CD14-positive monocyte (primary cell): ENCODE results near the gene COL4A2. TPM values are rescaled to one million over a fixed set of nuclear protein-coding genes. Genes with fewer than 3 reads are reported as not detected.

ENCODE experiments used
- DNase-seq, 3 donors: peaks; one replicate each; pipeline ENCODE4 v3.0.0-alpha.2; 2011 to 2022
- H2AFZ ChIP-seq: 2 replicates; pipeline ENCODE4 v1.6.0; 2012; ENCODE audit warnings: mild to moderate bottlenecking, low read depth, low read length, inconsistent platforms; ENCODE audit not compliant: insufficient read depth, poor library complexity, severe bottlenecking
- H3K27ac ChIP-seq, 2 donors: 1 replicate in 1 of 2; 2 replicates in 1 of 2; pipeline ENCODE4 v1.5.1; 2012 to 2013; ENCODE audit warnings: low read length in 2 of 2, control low read depth in 1 of 2, inconsistent platforms in 1 of 2, low read depth in 1 of 2, mild to moderate bottlenecking in 1 of 2
- H3K27me3 ChIP-seq, 2 donors: one replicate each; pipeline versions ENCODE4 v1.6.0 to v1.6.1; 2011 to 2013; ENCODE audit warnings: low read length in 2 of 2; ENCODE audit not compliant: control insufficient read depth in 2 of 2, insufficient read depth in 2 of 2
- H3K36me3 ChIP-seq, 2 donors: replicated peaks in 1 of 2; 1 replicate in 1 of 2; 2 replicates in 1 of 2; pipeline versions ENCODE4 v1.5.1 to v1.6.1; 2012 to 2013; ENCODE audit warnings: low read length in 2 of 2, control low read depth in 1 of 2, inconsistent platforms in 1 of 2, mild to moderate bottlenecking in 1 of 2; ENCODE audit not compliant: insufficient read depth in 2 of 2, control insufficient read depth in 1 of 2
- H3K4me1 ChIP-seq, 2 donors: 1 replicate in 1 of 2; 2 replicates in 1 of 2; pipeline versions ENCODE4 v1.5.1 to v1.6.1; 2012 to 2013; ENCODE audit warnings: low read length in 2 of 2, control low read depth in 1 of 2, inconsistent platforms in 1 of 2, mild to moderate bottlenecking in 1 of 2, moderate library complexity in 1 of 2; ENCODE audit not compliant: insufficient read depth in 2 of 2, control insufficient read depth in 1 of 2
- H3K4me2 ChIP-seq: replicated peaks from 2 replicates; pipeline ENCODE3; 2012; ENCODE audit warnings: low read length, moderate library complexity, mild to moderate bottlenecking; ENCODE audit not compliant: poor library complexity, severe bottlenecking; ENCODE audit errors: extremely low read depth
- H3K4me3 ChIP-seq, 3 experiments: fragments of 200-600 bp in 1 of 3; sonication (generic) in 1 of 3; replicated peaks in 1 of 3; 1 replicate in 2 of 3; 2 replicates in 1 of 3; pipeline ENCODE4 v1.5.1; 2011 to 2013; ENCODE audit warnings: low read length in 3 of 3, mild to moderate bottlenecking in 3 of 3, control low read depth in 2 of 3, low read depth in 2 of 3, inconsistent platforms in 1 of 3, moderate library complexity in 1 of 3
- H3K79me2 ChIP-seq: 2 replicates; pipeline ENCODE4 v1.6.0; 2012; ENCODE audit warnings: mild to moderate bottlenecking, control low read depth, inconsistent platforms, low read length, moderate library complexity; ENCODE audit not compliant: insufficient read depth
- H3K9ac ChIP-seq: 2 replicates; pipeline ENCODE4 v1.6.0; 2017; ENCODE audit warnings: low read length, mild to moderate bottlenecking; ENCODE audit not compliant: insufficient read depth, poor library complexity, severe bottlenecking
- H3K9me3 ChIP-seq, 2 donors: replicated peaks in 1 of 2; 1 replicate in 1 of 2; 2 replicates in 1 of 2; pipeline versions ENCODE4 v1.5.1 to v1.6.1; 2012 to 2013; ENCODE audit warnings: low read length in 2 of 2, control low read depth in 1 of 2; ENCODE audit not compliant: control insufficient read depth in 1 of 2, insufficient read depth in 1 of 2
- H4K20me1 ChIP-seq: 2 replicates; pipeline ENCODE4 v1.6.0; 2012; ENCODE audit warnings: mild to moderate bottlenecking, low read length, control low read depth, moderate library complexity; ENCODE audit not compliant: insufficient read depth
- H3K27ac Mint-ChIP-seq, 7 donors: one replicate each; pipeline ENCODE4 v1.8.0; 2020; ENCODE audit warnings: mild to moderate bottlenecking in 7 of 7, mixed read lengths in 7 of 7, moderate library complexity in 6 of 7, inconsistent platforms in 2 of 7
- H3K27me3 Mint-ChIP-seq, 3 donors: one replicate each; pipeline ENCODE4 v1.8.0; 2021 to 2022; ENCODE audit warnings: low read depth in 3 of 3, mild to moderate bottlenecking in 3 of 3, mixed read lengths in 3 of 3, moderate library complexity in 3 of 3, inconsistent platforms in 1 of 3
- H3K36me3 Mint-ChIP-seq, 2 donors: one replicate each; pipeline ENCODE4 v1.8.0; 2020; ENCODE audit warnings: mixed read lengths in 2 of 2, inconsistent platforms in 1 of 2, mild to moderate bottlenecking in 1 of 2
- H3K4me1 Mint-ChIP-seq: one replicate; pipeline ENCODE4 v1.8.0; 2020; ENCODE audit warnings: mild to moderate bottlenecking, mixed read lengths
- H3K4me3 Mint-ChIP-seq, 2 donors: one replicate each; pipeline ENCODE4 v1.8.0; 2020; ENCODE audit warnings: mild to moderate bottlenecking in 2 of 2, mixed read lengths in 2 of 2, moderate library complexity in 1 of 2
- H3K9me3 Mint-ChIP-seq, 7 donors: one replicate each; pipeline ENCODE4 v1.8.0; 2020 to 2022; ENCODE audit warnings: mixed read lengths in 7 of 7, mild to moderate bottlenecking in 6 of 7, moderate library complexity in 6 of 7, inconsistent platforms in 2 of 7
- WGBS: methylation state at CpG from one replicate; pipeline ENCODE4 v1.1.5; 2013; ENCODE audit warnings: missing lambda C conversion rate; ENCODE audit not compliant: insufficient coverage; 5-methylcytosine and 5-hydroxymethylcytosine counted together
- intact Hi-C, 2 donors: fragments of 100-400 bp; cut with micrococcal nuclease; formaldehyde crosslinking; loops; one replicate each; pipeline versions ENCODE4 v1.15.0 to v1.15.1; 2023
- polyA plus RNA-seq, 3 donors: library from polyadenylated mRNA; depleted of rRNA in 1 of 3; unstranded in 2 of 3; stranded (reverse) in 1 of 3; fragments of 300-500 nt in 2 of 3; fragments of >200 nt in 1 of 3; fragmentation: Illumina TruSeq in 2 of 3; gene quantifications; 1 replicate in 2 of 3; 2 replicates in 1 of 3; pipeline ENCODE4 v1.2.3, GENCODE V29; 2012 to 2021
- TF ChIP-seq, protein P1 (sequence below): fragments of 200-600 bp; IDR thresholded peaks from one replicate; pipeline ENCODE4 v1.8.0; 2022; ENCODE audit warnings: antibody characterized with exemption, mild to moderate bottlenecking

COL4A2 gene
- polyA plus RNA-seq, 3 donors = not detected

DNA sequence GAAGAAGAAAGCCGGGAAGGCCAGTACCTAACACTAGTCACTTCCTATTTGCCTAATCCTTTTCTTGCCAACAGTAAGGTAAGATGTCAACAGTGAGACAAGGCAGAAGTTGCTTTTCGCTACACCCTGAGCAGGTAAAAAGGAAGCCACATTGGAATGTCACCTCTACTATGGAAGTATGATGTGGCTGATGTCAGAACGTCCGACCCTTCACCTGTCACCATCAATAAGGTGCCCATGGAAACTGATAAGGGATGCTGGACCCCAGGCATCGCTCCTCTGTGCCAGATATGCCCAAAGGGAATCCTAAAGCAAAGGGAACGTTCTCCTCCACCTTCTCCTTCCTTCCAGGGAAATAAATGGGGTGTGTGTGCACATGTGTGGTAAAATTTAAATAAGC is 34.4 kb upstream of the COL4A2 start:
- intact Hi-C loops = no loop called here
- H3K4me1 Mint-ChIP-seq = no peaks in the 10 kb centered on the region
- Histone ChIP-seq H4K20me1 (no peaks in the 10 kb centered on the region), H3K79me2 (no peaks in the 10 kb centered on the region), H3K4me1 (no peaks in the 10 kb centered on the region), H3K36me3 (no peaks in the 10 kb centered on the region), H3K4me3 (no peak overlapping the region), H3K27ac (no peak overlapping the region), H2AFZ (no peak overlapping the region), H3K4me2 (no peak overlapping the region), H3K9ac (no peak overlapping the region), H3K27me3 (no peaks in the 10 kb centered on the region), H3K9me3 (no peaks in the 10 kb centered on the region)
- no peak overlapping the region for H3K4me3 Mint-ChIP-seq
- peaks cover 8 to 22% (median 14%) of the 10 kb centered on the region in 3 donors for H3K27me3 Mint-ChIP-seq
- no peak for DNase-seq
- no CpG with 5 or more reads among the region's 6 CpGs for WGBS
- TF ChIP-seq, protein P1, sequence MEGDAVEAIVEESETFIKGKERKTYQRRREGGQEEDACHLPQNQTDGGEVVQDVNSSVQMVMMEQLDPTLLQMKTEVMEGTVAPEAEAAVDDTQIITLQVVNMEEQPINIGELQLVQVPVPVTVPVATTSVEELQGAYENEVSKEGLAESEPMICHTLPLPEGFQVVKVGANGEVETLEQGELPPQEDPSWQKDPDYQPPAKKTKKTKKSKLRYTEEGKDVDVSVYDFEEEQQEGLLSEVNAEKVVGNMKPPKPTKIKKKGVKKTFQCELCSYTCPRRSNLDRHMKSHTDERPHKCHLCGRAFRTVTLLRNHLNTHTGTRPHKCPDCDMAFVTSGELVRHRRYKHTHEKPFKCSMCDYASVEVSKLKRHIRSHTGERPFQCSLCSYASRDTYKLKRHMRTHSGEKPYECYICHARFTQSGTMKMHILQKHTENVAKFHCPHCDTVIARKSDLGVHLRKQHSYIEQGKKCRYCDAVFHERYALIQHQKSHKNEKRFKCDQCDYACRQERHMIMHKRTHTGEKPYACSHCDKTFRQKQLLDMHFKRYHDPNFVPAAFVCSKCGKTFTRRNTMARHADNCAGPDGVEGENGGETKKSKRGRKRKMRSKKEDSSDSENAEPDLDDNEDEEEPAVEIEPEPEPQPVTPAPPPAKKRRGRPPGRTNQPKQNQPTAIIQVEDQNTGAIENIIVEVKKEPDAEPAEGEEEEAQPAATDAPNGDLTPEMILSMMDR = no peak
- H3K36me3 Mint-ChIP-seq = no peaks in the 10 kb centered on the region
- H3K9me3 Mint-ChIP-seq = no peaks in the 10 kb centered on the region
- H3K27ac Mint-ChIP-seq = no peak overlapping the region

DNA sequence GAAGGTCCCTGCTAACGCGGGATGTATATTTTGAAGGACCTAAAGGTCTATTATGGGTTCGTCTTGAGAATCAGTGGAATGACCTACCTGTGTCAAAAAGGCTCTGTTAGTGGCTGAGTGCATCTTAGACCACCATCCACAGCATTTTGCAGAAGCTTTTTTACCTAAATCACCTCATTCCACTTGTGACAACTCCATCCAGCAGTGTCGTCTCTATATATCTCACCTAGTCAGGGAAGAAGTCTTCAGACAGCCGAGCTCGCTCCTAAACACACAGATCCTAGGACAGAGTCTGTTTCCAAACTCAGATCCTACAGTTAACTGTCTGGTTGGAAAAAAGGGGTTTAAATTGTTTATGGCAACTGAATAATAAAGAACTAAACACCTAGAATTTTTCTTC is 33.8 kb upstream of the COL4A2 start:
- Mint-ChIP-seq H3K4me1 (no peaks in the 10 kb centered on the region), H3K27ac (no peak overlapping the region), H3K36me3 (no peaks in the 10 kb centered on the region), H3K9me3 (no peaks in the 10 kb centered on the region), H3K4me3 (no peak overlapping the region), H3K27me3 (peaks cover 8 to 19% (median 14%) of the 10 kb centered on the region in 3 donors)
- Histone ChIP-seq H3K4me1 (no peaks in the 10 kb centered on the region), H2AFZ (no peak overlapping the region), H3K4me3 (no peak overlapping the region), H3K79me2 (no peaks in the 10 kb centered on the region), H3K27ac (no peak overlapping the region), H3K27me3 (no peaks in the 10 kb centered on the region), H3K9me3 (no peaks in the 10 kb centered on the region), H3K4me2 (no peak overlapping the region), H3K36me3 (no peaks in the 10 kb centered on the region), H4K20me1 (no peaks in the 10 kb centered on the region), H3K9ac (no peak overlapping the region)
- TF ChIP-seq, protein P1 = no peak
- intact Hi-C loops = no loop called here
- WGBS = 80% methylated on average over 1 of the region's 6 CpGs
- no peak for DNase-seq
